ENCODE measurements around the gene KCNMA1.
"Not testable (repeated sequence)": the region's sequence is repeated elsewhere in the genome, so short reads cannot be mapped to it uniquely, and the experiment has no call there.

Gene KCNMA1

DNA sequence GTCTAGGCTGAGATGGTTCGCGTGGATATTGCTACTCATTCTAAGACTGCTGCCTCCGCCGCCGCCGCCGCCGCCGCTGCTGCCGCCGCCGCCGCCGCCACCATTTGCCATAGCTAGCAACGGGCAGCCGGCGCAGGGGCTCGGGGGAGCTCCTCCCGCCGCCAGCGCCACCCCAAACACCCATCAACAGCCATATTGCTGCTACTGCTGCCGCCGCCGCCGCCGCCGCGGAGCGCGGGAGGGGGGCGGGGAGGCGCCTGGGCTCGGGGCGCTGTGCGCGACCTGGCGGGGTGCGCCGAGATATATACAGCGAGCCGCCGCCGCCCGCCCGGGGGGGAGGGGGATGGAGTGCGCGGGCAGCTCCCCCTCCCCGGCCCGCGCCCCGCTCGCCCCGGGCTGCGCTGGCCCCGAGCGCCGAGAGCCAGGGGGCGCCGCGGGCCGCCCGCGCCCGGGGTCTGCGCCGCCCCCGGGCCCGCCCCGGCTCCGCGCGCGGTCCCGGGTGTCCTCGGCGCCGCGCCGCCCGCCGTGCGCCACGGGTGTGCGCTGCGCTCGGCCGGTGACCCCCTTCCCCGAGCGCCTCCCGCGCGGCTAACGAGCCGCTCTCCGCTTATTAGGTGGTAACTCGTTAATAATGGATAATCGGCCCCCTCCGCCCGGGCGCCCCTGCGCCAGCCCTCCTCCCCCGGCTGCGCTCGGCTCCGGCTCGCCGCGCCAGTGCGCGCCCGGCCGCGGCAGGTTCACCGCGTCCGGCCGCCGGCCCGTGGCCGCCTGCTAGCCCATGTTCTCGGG, at the start of gene KCNMA1:
Gene KCNMA1, minus strand, starts transcription at position 277 of the 789 bp plus-strand sequence.
- DNase-seq (ENCODE audit: extremely low read depth, low read depth), result no peak
- TF ChIP-seq, protein P1, sequence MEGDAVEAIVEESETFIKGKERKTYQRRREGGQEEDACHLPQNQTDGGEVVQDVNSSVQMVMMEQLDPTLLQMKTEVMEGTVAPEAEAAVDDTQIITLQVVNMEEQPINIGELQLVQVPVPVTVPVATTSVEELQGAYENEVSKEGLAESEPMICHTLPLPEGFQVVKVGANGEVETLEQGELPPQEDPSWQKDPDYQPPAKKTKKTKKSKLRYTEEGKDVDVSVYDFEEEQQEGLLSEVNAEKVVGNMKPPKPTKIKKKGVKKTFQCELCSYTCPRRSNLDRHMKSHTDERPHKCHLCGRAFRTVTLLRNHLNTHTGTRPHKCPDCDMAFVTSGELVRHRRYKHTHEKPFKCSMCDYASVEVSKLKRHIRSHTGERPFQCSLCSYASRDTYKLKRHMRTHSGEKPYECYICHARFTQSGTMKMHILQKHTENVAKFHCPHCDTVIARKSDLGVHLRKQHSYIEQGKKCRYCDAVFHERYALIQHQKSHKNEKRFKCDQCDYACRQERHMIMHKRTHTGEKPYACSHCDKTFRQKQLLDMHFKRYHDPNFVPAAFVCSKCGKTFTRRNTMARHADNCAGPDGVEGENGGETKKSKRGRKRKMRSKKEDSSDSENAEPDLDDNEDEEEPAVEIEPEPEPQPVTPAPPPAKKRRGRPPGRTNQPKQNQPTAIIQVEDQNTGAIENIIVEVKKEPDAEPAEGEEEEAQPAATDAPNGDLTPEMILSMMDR (IDR thresholded peaks at IDR 0.05; ENCODE audit: low read depth, low read length), result no peak

DNA sequence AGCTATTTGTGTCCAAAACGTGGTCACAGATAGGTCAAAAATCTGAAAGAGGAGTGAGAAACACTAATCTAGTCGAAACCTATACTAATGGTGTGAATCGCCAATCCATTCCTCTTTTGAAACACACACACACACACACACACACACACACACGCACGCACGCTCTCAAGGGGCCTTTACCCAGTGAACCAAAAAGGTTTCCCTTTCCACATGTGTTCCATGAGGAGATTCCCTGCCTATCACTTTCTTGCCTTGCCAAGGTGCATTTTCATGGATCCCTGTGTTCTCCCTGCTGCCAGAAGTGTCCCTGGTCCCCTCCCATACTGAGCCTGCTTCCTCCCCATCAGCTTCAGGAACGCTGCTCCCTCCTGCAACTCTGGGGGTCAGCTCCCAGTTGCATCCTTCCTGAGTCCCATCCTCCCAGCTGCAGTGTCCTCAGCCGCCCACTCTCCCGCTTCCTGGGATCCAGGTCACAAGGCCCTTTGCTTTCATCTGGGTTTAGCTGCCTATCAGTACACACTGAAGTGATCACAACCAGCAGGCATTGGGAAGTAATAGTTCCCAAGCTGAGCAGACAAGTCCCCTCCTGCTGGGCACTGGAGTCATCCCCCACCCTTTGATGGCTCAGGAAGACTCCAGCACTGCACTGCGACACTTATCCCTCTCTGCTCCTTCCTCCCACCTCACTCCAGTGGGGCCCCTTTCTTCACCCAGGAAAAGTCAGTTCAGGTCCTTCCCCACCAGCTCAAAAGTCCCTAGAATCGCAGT, 49.2 kb upstream of the KCNMA1 start:
- TF ChIP-seq, protein P1 (IDR thresholded peaks at IDR 0.05; ENCODE audit: low read depth, low read length), result no peak
- DNase-seq (ENCODE audit: extremely low read depth, low read depth), result no peak

DNA sequence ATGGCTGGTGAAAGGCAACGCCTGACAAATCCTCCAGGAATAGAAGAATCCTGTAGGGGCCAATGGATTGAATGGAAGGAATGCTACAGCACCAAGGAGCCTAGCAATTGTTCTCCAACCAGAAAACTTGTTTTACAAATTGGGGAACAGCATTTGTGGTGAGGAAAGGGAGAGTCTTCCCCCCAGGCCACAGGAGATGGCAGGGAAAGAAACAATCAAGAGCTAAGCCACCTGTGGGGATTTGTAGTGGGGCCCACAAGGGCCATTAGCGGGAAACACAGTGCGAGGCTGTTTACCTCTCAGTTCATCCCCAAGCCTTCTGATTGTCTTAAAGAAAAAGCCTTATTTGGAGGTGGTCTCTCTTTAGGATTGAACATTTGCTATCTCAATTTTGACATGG, 48.5 kb upstream of the KCNMA1 start:
- TF ChIP-seq, protein P1 (IDR thresholded peaks at IDR 0.05; ENCODE audit: low read depth, low read length), result no peak
- DNase-seq (ENCODE audit: extremely low read depth, low read depth), result no peak

DNA sequence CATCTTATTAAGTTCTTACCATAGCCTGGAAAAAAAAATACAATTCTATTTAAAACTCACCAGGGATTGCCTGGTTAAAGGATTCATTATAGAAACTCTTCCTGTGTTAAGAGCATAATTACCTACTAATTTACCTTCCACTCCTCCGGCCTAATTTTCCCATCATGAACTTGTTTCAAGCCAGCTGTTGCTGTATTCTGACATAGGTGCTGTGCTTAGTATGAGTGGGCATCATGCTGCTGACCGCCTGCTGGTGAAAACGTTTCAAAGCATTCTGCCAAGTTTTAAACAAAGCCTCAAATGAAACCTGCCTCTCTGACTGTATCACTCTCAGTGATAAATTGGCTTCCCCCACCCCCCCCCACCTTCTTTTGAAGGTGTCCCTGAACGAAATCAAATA, 47.8 kb upstream of the KCNMA1 start:
- no peak for DNase-seq (ENCODE audit: extremely low read depth, low read depth)

DNA sequence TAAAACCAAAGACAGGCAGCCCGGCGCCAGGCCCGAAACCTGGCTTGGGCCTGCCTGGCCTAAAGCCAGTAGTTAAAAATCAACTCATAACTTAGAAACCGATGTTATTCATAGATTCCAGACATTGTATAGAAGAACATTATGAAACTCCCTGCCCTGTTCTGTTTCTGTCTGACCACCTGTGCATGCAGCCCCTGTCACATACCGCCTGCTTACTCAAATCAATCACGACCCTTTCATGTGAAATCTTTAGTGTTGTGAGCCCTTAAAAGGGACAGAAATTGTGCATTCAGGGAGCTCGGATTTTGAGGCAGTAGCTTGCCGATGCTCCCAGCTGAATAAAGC, 45.5 kb upstream of the KCNMA1 start:
- DNase-seq (ENCODE audit: extremely low read depth, low read depth), result not testable (repeated sequence)

More for the DNA sequence above, 47.8 kb upstream of the KCNMA1 start:
- TF ChIP-seq, protein P1 (IDR thresholded peaks at IDR 0.05; ENCODE audit: low read depth, low read length), result no peak

DNA sequence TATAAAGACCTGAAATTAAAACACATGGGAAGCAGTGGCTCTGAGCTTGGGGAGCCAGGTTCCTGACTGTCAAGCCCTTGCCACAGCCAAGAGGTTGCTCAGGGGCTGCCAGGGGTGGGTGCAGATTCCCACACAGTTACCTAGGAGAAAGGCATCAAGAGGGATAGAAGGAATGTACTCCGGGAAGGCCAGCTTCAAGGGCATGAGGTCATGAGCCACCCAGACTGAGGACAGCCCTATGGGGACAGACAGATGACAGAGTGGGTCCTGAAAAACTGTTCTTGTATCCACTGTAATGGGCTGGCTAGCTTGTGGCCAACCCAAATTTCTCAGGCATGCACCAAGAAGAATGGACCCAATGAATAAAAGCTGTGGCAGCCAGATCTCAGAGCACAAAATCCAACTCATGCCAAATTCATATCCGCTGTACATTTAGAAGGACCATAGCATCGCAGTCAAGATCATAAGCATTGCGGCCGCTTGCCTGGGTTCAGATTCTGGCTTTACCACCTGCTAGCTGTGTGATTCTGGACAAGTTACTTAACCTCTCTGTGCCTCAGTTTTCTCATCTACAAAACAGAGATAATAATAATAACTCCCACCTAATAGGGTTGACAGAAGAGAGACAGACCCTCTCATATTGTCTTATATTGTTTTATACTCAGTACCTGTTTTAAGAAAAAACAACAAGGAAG, 44.9 kb upstream of the KCNMA1 start:
- TF ChIP-seq, protein P1 (IDR thresholded peaks at IDR 0.05; ENCODE audit: low read depth, low read length), result no peak

DNA sequence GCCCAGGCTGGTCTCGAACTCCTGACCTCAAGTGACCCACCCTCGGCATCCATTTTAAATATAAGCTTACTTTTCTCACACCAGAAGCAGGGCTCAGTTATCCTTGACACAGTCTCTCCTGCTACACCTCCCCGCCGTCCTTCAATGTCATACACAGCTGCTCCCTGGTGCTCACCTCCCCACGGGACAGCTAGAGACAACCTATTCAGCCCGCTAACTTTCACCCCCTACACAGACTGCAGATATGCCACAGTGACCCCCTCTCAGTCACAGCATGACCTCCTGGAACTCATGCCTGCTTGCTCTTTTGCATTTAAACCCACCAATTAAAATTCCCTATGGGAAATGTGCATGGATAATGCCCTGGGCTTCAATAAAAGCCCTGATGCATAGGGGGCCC, 44.2 kb upstream of the KCNMA1 start:
- TF ChIP-seq, protein P1 (IDR thresholded peaks at IDR 0.05; ENCODE audit: low read depth, low read length), result no peak
- DNase-seq (ENCODE audit: extremely low read depth, low read depth), result no peak

More for the DNA sequence above, 44.9 kb upstream of the KCNMA1 start:
- DNase-seq (ENCODE audit: extremely low read depth, low read depth), result no peak

Data from AG09319 (cell line).